HG02588 (cell line): ENCODE results near the gene MAN2B2.

Source experiments
- ATAC-seq: cut with Tn5 transposase; IDR thresholded peaks from one replicate; pipeline ENCODE4 v1.9.1; 2021; ENCODE audit warnings: mild to moderate bottlenecking, moderate library complexity; ENCODE audit not compliant: unreplicated experiment

The MAN2B2 gene

GRCh38 chr4:6546091-6546490, 28.9 kb upstream of the MAN2B2 start:
- no peak for ATAC-seq

- no peak for ATAC-seq
Measured at GRCh38 chr4:6546681-6547447, 28.1 kb upstream of the MAN2B2 start.

- no peak for ATAC-seq
Measured at GRCh38 chr4:6548201-6548881, 26.6 kb upstream of the MAN2B2 start.

GRCh38 chr4:6548882-6549230, 26.1 kb upstream of the MAN2B2 start:
- ATAC-seq: no peak

GRCh38 chr4:6549445-6549844, 25.5 kb upstream of the MAN2B2 start:
- ATAC-seq: no peak

GRCh38 chr4:6549890-6550620, 24.9 kb upstream of the MAN2B2 start:
- ATAC-seq: no peak

- ATAC-seq: no peak
Measured at GRCh38 chr4:6550821-6551220, 24.2 kb upstream of the MAN2B2 start.

GRCh38 chr4:6551660-6552059, 23.3 kb upstream of the MAN2B2 start:
- ATAC-seq: no peak

GRCh38 chr4:6555519-6555918, 19.5 kb upstream of the MAN2B2 start:
- no peak for ATAC-seq

- ATAC-seq: no peak
Measured at GRCh38 chr4:6556263-6556662, 18.7 kb upstream of the MAN2B2 start.

- no peak for ATAC-seq
Measured at GRCh38 chr4:6557185-6557584, 17.8 kb upstream of the MAN2B2 start.

- no peak for ATAC-seq
Measured at GRCh38 chr4:6557856-6558255, 17.1 kb upstream of the MAN2B2 start.

- ATAC-seq: no peak
Measured at GRCh38 chr4:6560416-6561172, 14.4 kb upstream of the MAN2B2 start.

- ATAC-seq: no peak
Measured at GRCh38 chr4:6561173-6561516, 13.8 kb upstream of the MAN2B2 start.

- ATAC-seq: no peak
Measured at GRCh38 chr4:6561706-6562371, 13.2 kb upstream of the MAN2B2 start.

GRCh38 chr4:6562931-6563901, 11.8 kb upstream of the MAN2B2 start:
- ATAC-seq: no peak

GRCh38 chr4:6563935-6564645, 10.9 kb upstream of the MAN2B2 start:
- ATAC-seq: no peak

GRCh38 chr4:6565691-6566390, 9.1 kb upstream of the MAN2B2 start:
- no peak for ATAC-seq
